Ishikawa (cell line): ENCODE results near the gene CD99.

Experiments used
- EP300 ChIP-seq: IDR thresholded peaks from 2 replicates; pipeline ENCODE4 v1.6.1; 2012; ENCODE audit warnings: borderline replicate concordance
- RAD21 ChIP-seq: IDR thresholded peaks from 2 replicates; pipeline ENCODE4 v1.6.1; 2012; ENCODE audit warnings: low read depth
- TF ChIP-seq, protein P1 (sequence below): IDR thresholded peaks from 2 replicates; pipeline ENCODE4 v1.6.1; 2012

- no peak for TF ChIP-seq RAD21
- TF ChIP-seq, protein P1, sequence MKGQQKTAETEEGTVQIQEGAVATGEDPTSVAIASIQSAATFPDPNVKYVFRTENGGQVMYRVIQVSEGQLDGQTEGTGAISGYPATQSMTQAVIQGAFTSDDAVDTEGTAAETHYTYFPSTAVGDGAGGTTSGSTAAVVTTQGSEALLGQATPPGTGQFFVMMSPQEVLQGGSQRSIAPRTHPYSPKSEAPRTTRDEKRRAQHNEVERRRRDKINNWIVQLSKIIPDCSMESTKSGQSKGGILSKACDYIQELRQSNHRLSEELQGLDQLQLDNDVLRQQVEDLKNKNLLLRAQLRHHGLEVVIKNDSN, result no peak
- no peak for TF ChIP-seq EP300
Measured at GRCh38 chrX:2678583-2678982, 12.5 kb upstream of the CD99 start.
